Neutrophil (primary cell): ENCODE results near the gene CCDC32.
"Not testable (repeated sequence)": the region's sequence is repeated elsewhere in the genome, so short reads cannot be mapped to it uniquely, and the experiment has no call there.

Experiments used
- H3K27ac ChIP-seq: fragments of 200-600 bp; sonication (generic); 2 replicates; pipeline ENCODE4 v1.5.1; 2016; ENCODE audit warnings: mild to moderate bottlenecking, moderate library complexity
- H3K27me3 ChIP-seq: fragments of 200-600 bp; sonication (generic); 2 replicates; pipeline ENCODE4 v1.6.0; 2016; ENCODE audit warnings: mild to moderate bottlenecking
- H3K36me3 ChIP-seq: fragments of 200-600 bp; sonication (generic); 2 replicates; pipeline ENCODE4 v1.5.1; 2017
- H3K4me1 ChIP-seq, 2 experiments: fragments of 200-600 bp in 1 of 2; sonication (generic) in 1 of 2; 1 replicate in 1 of 2; 2 replicates in 1 of 2; pipeline versions ENCODE4 v1.5.1 to v1.6.1; 2013 to 2016; ENCODE audit warnings: low read depth in 1 of 2, low read length in 1 of 2, mild to moderate bottlenecking in 1 of 2, moderate library complexity in 1 of 2; ENCODE audit not compliant: control insufficient read depth in 1 of 2, insufficient read depth in 1 of 2
- H3K4me3 ChIP-seq, 2 experiments: fragments of 200-600 bp in 1 of 2; sonication (generic) in 1 of 2; 1 replicate in 1 of 2; 2 replicates in 1 of 2; pipeline ENCODE4 v1.5.1; 2013 to 2016; ENCODE audit warnings: low read depth in 1 of 2, low read length in 1 of 2, mild to moderate bottlenecking in 1 of 2, moderate library complexity in 1 of 2
- H3K9me3 ChIP-seq: fragments of 200-600 bp; sonication (generic); 2 replicates; pipeline ENCODE4 v1.5.1; 2016
- CTCF ChIP-seq: fragments of 200-600 bp; sonication (generic); IDR thresholded peaks from 2 replicates; pipeline ENCODE4 v1.5.1; 2016; ENCODE audit warnings: antibody characterized with exemption

CCDC32 gene

GRCh38 chr15:40582726-40583246 is 17.9 kb upstream of the CCDC32 start:
- no peaks in the 10 kb centered on the region for H3K36me3 ChIP-seq
- no peaks in the 10 kb centered on the region for H3K9me3 ChIP-seq
- peaks cover 5 to 6% of the 10 kb centered on the region in 2 experiments for H3K4me1 ChIP-seq
- peak overlapping the region in 1 of 2 experiments; percentile 19 for H3K4me3 ChIP-seq
- no peak for TF ChIP-seq CTCF
- H3K27ac ChIP-seq, result no peak overlapping the region
- peaks cover 6% of the 10 kb centered on the region for H3K27me3 ChIP-seq

GRCh38 chr15:40581796-40582195 is 17.0 kb upstream of the CCDC32 start:
- not testable (repeated sequence) for H3K9me3 ChIP-seq, H3K4me3 ChIP-seq, H3K27me3 ChIP-seq, H3K27ac ChIP-seq, H3K4me1 ChIP-seq, H3K36me3 ChIP-seq

GRCh38 chr15:40578892-40579291 is 14.1 kb upstream of the CCDC32 start:
- Histone ChIP-seq H3K27ac (no peak overlapping the region), H3K4me3 (no peak overlapping the region), H3K4me1 (peaks cover 5 to 6% of the 10 kb centered on the region in 2 experiments), H3K36me3 (peaks cover under 1% of the 10 kb centered on the region), H3K27me3 (no peaks in the 10 kb centered on the region), H3K9me3 (no peaks in the 10 kb centered on the region)
- TF ChIP-seq CTCF, result no peak

- not testable (repeated sequence) for H3K4me3 ChIP-seq, H3K4me1 ChIP-seq, H3K27me3 ChIP-seq, H3K36me3 ChIP-seq, H3K9me3 ChIP-seq, H3K27ac ChIP-seq
Measured at GRCh38 chr15:40576914-40577313, 12.1 kb upstream of the CCDC32 start.

- Histone ChIP-seq H3K4me3 (no peak overlapping the region), H3K36me3 (peaks cover 5% of the 10 kb centered on the region), H3K9me3 (no peaks in the 10 kb centered on the region), H3K27ac (no peak overlapping the region), H3K4me1 (peaks cover 3% of the 10 kb centered on the region in 2 experiments), H3K27me3 (no peaks in the 10 kb centered on the region)
- no peak for TF ChIP-seq CTCF
Measured at GRCh38 chr15:40575113-40575512, 10.3 kb upstream of the CCDC32 start.

- H3K4me1 ChIP-seq, result peaks cover 24 to 26% of the 10 kb centered on the region in 2 experiments
- H3K36me3 ChIP-seq, result peaks cover 5% of the 10 kb centered on the region
- no peaks in the 10 kb centered on the region for H3K9me3 ChIP-seq
- peaks cover 24% of the 10 kb centered on the region for H3K27me3 ChIP-seq
- no peak within 1 kb of the TSS for H3K27ac ChIP-seq
- no peak for TF ChIP-seq CTCF
- peak within 1 kb of the TSS; percentile 77 to 88 for H3K4me3 ChIP-seq
Measured at GRCh38 chr15:40569129-40569953, 4.5 kb upstream of the CCDC32 start, which contains the start of gene RPUSD2. RPUSD2 (plus strand) TSS chr15:40569299; CDS start chr15:40569338, 39 bp downstream.
